Right lobe of liver (tissue), 6 donors: ENCODE data around the gene SLC13A3. TPM values are rescaled to one million over a fixed set of nuclear protein-coding genes. Genes with fewer than 3 reads are reported as not detected.
A peak's percentile ranks its signal among the peaks of the same experiment; 100 is the strongest.
"Not testable (repeated sequence)": the region's sequence is repeated elsewhere in the genome, so short reads cannot be mapped to it uniquely, and the experiment has no call there.

Experiments used
- ATAC-seq, 4 donors: fragments of 200-7000 bp; cut with Tn5 transposase; one replicate each; pipeline ENCODE4 v1.9.1; 2020; ENCODE audit warnings: mild to moderate bottlenecking in 4 of 4, moderate library complexity in 4 of 4
- DNase-seq, 3 donors: peaks; one replicate each; pipeline ENCODE4 v3.0.0-alpha.2; 2020
- H3K27ac ChIP-seq, 3 donors: fragments of 200-600 bp; one replicate each; pipeline ENCODE4 v1.8.0; 2022
- H3K27me3 ChIP-seq, 2 donors: fragments of 200-600 bp; one replicate each; pipeline ENCODE4 v1.8.0; 2022
- H3K36me3 ChIP-seq, 4 donors: fragments of 200-600 bp; sonication (generic) in 1 of 4; one replicate each; pipeline versions ENCODE4 v1.5.1 to v1.8.0; 2017 to 2022; ENCODE audit warnings: control low read depth in 1 of 4
- H3K4me1 ChIP-seq, 4 donors: fragments of 200-600 bp; sonication (generic) in 1 of 4; one replicate each; pipeline versions ENCODE4 v1.5.1 to v1.8.0; 2017 to 2022; ENCODE audit warnings: control low read depth in 1 of 4
- H3K4me3 ChIP-seq, 3 donors: fragments of 200-600 bp; one replicate each; pipeline ENCODE4 v1.8.0; 2022
- H3K9me3 ChIP-seq, 4 donors: fragments of 200-600 bp; sonication (generic) in 1 of 4; one replicate each; pipeline versions ENCODE4 v1.5.1 to v1.8.0; 2017 to 2022; ENCODE audit warnings: control low read depth in 1 of 4
- CTCF ChIP-seq, 4 donors: fragments of 200-600 bp in 3 of 4; fragments of 450-650 bp in 1 of 4; IDR thresholded peaks; one replicate each; pipeline versions ENCODE4 v1.5.1 to v1.8.0; 2016 to 2022; ENCODE audit warnings: antibody characterized with exemption in 4 of 4, mild to moderate bottlenecking in 2 of 4
- POLR2A ChIP-seq: fragments of 450-650 bp; IDR thresholded peaks from one replicate; pipeline ENCODE4 v1.6.1; 2017; ENCODE audit warnings: antibody characterized with exemption, mild to moderate bottlenecking
- WGBS: methylation state at CpG from one replicate; pipeline ENCODE4 v1.1.6; 2018; ENCODE audit warnings: low coverage, low lambda C conversion rate; ENCODE audit not compliant: insufficient coverage; ENCODE audit errors: missing lambda C conversion rate; 5-methylcytosine and 5-hydroxymethylcytosine counted together
- intact Hi-C, 2 donors: fragments of 100-400 bp; cut with DNase I; formaldehyde crosslinking; loops; one replicate each; pipeline versions ENCODE4 v1.11.2 to v1.14.1; 2022
- total RNA-seq, 6 experiments: library from RNA; depleted of rRNA in 2 of 6; stranded (reverse); fragments of >200 nt in 2 of 6; fragmentation: NEBNext Ultra II Directional in 3 of 6; extraction: Animal tissue kit (Norgen Biotek cat#: 25700) in 3 of 6; gene quantifications; one replicate each; pipeline versions ENCODE4 v1.1.0 to v1.2.4, GENCODE V29; 2016 to 2023
- donor health status: DM: no; HTN: yes; CAD: no.
- donor health status: DM: no; HTN: no; CAD: no.
- donor health status: DM: no; HTN: no; CAD: no.
- donor health status: DM: no; HTN: yes; CAD: no.
- donor health status: DM: no; HTN: yes; CAD: no.

Gene SLC13A3
- total RNA-seq, 6 experiments from 2014 or later, result 3.7 to 14.6 (median 9.3) TPM

GRCh38 chr20:46678516-46678915, 27.3 kb upstream of the SLC13A3 start:
- DNase-seq (no peak), ATAC-seq (peak in 2 of 4 donors; percentile 22 to 23)
- 70% methylated on average over 2 of the region's 4 CpGs for WGBS

GRCh38 chr20:46677608-46678007, 26.3 kb upstream of the SLC13A3 start:
- intact Hi-C loops, result no loop called here
- no peak for ATAC-seq
- Histone ChIP-seq H3K9me3 (no peaks in the 10 kb centered on the region), H3K27me3 (no peaks in the 10 kb centered on the region), H3K4me1 (peaks cover 0 to 19% (median 4%) of the 10 kb centered on the region in 4 donors), H3K36me3 (no peaks in the 10 kb centered on the region), H3K27ac (no peak overlapping the region), H3K4me3 (no peak overlapping the region)
- DNase-seq, result no peak
- TF ChIP-seq CTCF (IDR thresholded peaks at IDR 0.05) (no peak), POLR2A (no peak)
- WGBS, result 83% methylated on average over 4 of the region's 5 CpGs

More at GRCh38 chr20:46678516-46678915, 27.3 kb upstream of the SLC13A3 start:
- Histone ChIP-seq H3K9me3 (no peaks in the 10 kb centered on the region), H3K27ac (no peak overlapping the region), H3K4me3 (no peak overlapping the region), H3K4me1 (peaks cover 0 to 24% (median 8%) of the 10 kb centered on the region in 4 donors), H3K27me3 (no peaks in the 10 kb centered on the region), H3K36me3 (no peaks in the 10 kb centered on the region)
- intact Hi-C loops, result no loop called here
- TF ChIP-seq CTCF (IDR thresholded peaks at IDR 0.05), result no peak
- TF ChIP-seq POLR2A, result no peak

GRCh38 chr20:46676649-46677316, 25.5 kb upstream of the SLC13A3 start:
- ATAC-seq, result peak in 3 of 4 donors; percentile 22 to 45 (median 35)
- H3K4me1 ChIP-seq, result peaks cover 0 to 19% (median 6%) of the 10 kb centered on the region in 4 donors
- H3K27ac ChIP-seq, H3K9me3 ChIP-seq, H3K36me3 ChIP-seq, intact Hi-C loops, H3K4me3 ChIP-seq, H3K27me3 ChIP-seq: not testable (repeated sequence)
- WGBS, result 28% methylated on average over 2 of the region's 14 CpGs
- peak; percentile 29 to 65 (median 59) for DNase-seq

DNA sequence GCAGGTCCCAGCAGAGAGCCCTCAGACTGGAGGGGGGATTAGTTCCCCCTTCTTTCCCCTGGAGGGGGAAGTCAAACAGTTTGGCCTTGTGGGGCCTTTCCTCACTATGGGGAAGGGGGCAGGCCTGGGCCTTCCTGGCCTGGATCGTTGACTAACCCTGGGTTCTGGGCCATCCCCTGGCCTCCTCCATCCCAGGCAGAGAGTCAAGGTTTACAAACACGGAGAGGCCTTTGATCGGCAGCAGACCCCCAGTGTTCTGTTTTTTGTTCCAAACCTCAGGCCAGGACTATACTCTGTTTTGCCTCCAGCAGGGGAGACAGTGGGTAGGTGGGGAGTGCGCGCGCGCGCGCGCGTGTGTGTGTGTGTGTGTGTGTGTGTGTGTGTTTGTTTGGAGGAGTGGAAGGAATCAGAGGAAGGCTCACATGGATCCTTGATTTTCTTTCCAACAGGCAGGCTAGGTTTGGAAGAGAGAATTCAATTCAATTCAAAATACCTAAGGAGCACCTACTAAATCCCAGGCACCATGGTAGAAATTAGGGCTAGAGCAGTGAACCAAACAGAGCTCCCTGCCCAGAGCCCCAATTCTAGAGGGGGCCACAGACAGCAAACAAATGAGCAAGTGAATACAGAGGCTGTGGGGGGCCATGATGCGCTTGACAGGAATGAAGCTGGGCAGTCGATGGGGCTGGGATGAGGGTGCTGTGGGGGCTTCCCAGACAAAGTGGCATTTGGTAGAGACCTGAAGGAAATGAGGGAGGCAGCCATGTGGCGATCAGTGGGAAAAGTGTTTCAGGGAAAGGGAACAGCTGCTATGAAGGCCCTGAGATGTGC, 23.2 kb upstream of the SLC13A3 start:
- H3K36me3 ChIP-seq, result no peaks in the 10 kb centered on the region
- DNase-seq (no peak), ATAC-seq (no peak)
- H3K27me3 ChIP-seq, result no peaks in the 10 kb centered on the region
- no peak overlapping the region for H3K4me3 ChIP-seq
- 85% methylated on average over 13 of the region's 14 CpGs for WGBS
- TF ChIP-seq POLR2A, result no peak
- no peak for TF ChIP-seq CTCF (IDR thresholded peaks at IDR 0.05)
- no peaks in the 10 kb centered on the region for H3K9me3 ChIP-seq
- H3K27ac ChIP-seq, result no peak overlapping the region
- intact Hi-C loops, result no loop called here
- H3K4me1 ChIP-seq, result peaks cover 0 to 31% (median 8%) of the 10 kb centered on the region in 4 donors
